Cardiac septum (tissue), 1 donor: ENCODE results near the gene AAGAB. TPM values are rescaled to one million over a fixed set of nuclear protein-coding genes. Genes with fewer than 3 reads are reported as not detected.
"Not testable (repeated sequence)": the region's sequence is repeated elsewhere in the genome, so short reads cannot be mapped to it uniquely, and the experiment has no call there.

Experiments used
- DNase-seq: peaks from one replicate; pipeline ENCODE4 v3.0.0-alpha.2; 2020; ENCODE audit warnings: low spot score
- intact Hi-C: fragments of 100-400 bp; cut with DNase I; formaldehyde crosslinking; loops from one replicate; pipeline ENCODE4 v1.14.0; 2022
- total RNA-seq: library from RNA; stranded (reverse); fragmentation: NEBNext Ultra II Directional; extraction: Animal tissue kit (Norgen Biotek cat#: 25700); gene quantifications from one replicate; pipeline ENCODE4 v1.2.1, GENCODE V29; 2021
- donor health status: DM: no; HTN: no; CAD: no.

Gene AAGAB
- total RNA-seq, 1 donor from 2014 or later: 24.1 TPM

DNA sequence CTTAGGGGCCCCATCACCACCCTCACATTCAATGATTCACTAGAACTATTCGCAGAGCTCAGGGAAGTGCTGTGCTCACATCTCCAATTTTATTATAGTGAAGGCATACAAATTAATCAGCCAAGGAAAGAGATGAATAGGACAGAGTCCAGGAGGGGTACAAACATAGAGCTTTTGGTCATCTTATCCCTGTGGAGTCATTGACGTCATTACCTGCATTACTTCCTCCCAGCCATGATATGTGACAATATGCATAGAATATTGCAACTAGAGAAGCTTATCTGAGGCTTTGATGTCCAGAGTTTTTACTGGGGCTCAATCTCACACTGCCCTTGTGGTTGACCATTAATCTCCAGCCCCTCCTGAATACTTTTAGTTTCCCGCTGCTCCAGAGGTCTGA lies 1.6 kb upstream of the AAGAB start:
- intact Hi-C loops: loop anchor here (10.0 kb wide), 1 partner anchor 191 kb away; the partner anchor contains the start of gene SMAD3
- DNase-seq: no peak

GRCh38 chr15:67253549-67254237 lies 768 bp downstream of the AAGAB start:
- intact Hi-C loops: loop anchor here (10.0 kb wide), 1 partner anchor 189 kb away; the partner anchor contains the start of gene SMAD3
- no peak for DNase-seq

DNA sequence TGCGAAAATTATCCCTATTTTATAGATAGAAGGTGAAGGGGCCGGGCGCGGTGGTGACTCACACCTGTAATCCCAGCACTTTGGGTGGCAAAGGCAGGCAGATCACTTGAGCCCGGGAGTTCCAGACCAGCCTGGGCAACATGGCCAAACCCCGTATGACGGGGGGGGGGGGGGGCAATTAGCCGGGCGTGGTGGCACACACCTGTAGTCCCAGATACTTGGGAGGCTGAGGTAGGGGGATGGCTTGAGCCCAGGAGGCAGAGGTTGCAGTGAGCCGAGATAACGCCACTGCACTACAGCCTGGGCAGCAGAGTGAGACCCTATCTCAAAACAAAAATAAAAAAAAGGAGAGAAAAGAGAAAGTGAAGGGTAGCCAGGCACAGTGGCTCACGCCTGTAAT lies 1.4 kb downstream of the AAGAB start:
- intact Hi-C loops: loop anchor here (10.0 kb wide), 1 partner anchor 188 kb away; the partner anchor contains the start of gene SMAD3
- DNase-seq: no peak

DNA sequence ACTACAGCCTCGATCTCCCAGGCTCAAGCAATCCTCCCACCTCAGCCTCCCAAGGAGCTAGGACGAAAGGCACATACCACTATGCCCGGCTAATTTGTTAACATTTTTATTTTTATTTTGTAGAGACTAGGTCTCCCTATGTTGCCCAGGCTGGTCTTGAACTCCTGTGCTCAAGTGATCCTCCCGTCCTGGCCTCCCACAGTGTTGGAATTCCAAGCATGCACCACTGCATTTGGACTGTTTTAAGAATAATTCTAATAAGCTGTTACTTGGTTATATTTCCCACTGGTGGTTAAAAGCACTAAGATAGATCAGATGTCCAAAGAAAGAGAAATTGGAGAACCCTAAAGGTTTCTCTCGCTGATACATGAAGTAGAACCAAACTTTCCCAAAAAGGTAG lies 3.1 kb downstream of the AAGAB start:
- intact Hi-C loops: loop anchor here (10.0 kb wide), 1 partner anchor 187 kb away; the partner anchor contains the start of gene SMAD3
- DNase-seq: no peak

DNA sequence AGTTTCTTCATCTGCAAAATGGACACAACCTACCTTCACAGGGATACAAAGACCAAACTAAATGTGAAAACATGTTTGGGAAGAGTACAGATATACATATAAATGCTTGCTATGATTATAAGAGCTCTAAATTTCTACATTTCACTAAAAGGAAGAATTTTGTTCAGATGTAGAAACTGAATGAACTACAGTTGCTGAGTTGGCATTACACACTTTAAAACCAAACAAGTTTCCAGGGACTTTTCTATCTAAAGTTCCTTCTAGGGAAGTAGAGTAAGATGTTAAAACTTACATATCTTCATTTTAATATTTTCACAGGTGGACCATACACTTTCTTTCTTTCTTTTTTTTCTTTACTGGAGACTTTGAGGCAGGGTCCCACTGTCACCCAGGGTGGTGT lies 4.6 kb downstream of the AAGAB start:
- intact Hi-C loops: loop anchor here (10.0 kb wide), 1 partner anchor 185 kb away; the partner anchor contains the start of gene SMAD3
- DNase-seq: no peak

- DNase-seq: no peak
- intact Hi-C loops: no loop called here
Measured at GRCh38 chr15:67248011-67248505, 6.4 kb downstream of the AAGAB start.

GRCh38 chr15:67246606-67247005 lies 7.9 kb downstream of the AAGAB start:
- intact Hi-C loops, DNase-seq: not testable (repeated sequence)

DNA sequence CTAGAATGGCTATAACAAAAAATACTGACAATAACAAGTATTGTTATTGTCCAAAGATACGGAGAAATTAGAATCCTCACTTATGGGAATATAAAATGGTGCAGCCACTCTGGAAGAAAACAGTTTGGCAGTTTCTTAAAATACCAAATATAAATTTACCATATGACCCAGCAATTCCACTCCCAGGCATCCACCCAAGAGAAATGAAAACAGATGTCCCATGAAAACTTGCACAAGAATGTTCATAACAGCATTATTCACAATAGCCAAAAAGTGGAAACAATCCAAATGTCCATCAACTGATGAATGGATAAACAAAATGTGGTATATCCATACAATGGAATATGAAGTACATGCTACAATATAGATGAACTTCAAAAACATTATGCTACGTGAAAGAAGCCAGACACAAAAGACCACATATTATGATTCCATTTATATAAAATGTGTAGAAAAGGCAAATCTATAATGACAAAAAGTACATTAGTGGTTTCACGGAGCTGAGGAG lies 9.4 kb downstream of the AAGAB start:
- intact Hi-C loops: no loop called here

GRCh38 chr15:67242708-67243111 lies 11.8 kb downstream of the AAGAB start:
- intact Hi-C loops: no loop called here

More for the DNA sequence above, 9.4 kb downstream of the AAGAB start:
- no peak for DNase-seq

GRCh38 chr15:67241132-67241855 lies 13.2 kb downstream of the AAGAB start:
- DNase-seq: no peak
- intact Hi-C loops: no loop called here

More at GRCh38 chr15:67242708-67243111, 11.8 kb downstream of the AAGAB start:
- no peak for DNase-seq

- no peak for DNase-seq
- intact Hi-C loops: no loop called here
Measured at GRCh38 chr15:67240235-67241131, 14.0 kb downstream of the AAGAB start.

DNA sequence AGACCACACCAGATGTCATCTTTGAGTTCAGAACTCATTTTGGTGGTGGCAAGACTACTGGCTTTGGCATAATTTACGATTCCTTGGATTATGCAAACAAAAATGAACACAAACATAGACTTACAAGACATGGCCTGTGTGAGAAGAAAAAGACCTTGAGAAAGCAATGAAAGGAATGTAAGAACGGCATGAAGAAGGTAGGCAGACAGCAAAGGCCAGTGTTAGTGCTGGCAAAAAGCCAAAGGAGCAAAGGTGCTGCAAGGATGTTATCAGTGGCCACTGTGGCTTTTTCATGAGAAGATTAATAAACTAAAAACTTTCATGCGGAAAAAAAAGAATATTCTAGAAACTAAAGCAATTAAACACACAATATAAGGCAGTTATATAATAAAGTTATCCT lies 21.9 kb downstream of the AAGAB start:
- intact Hi-C loops: no loop called here
- no peak for DNase-seq

- intact Hi-C loops: no loop called here
- no peak for DNase-seq
Measured at GRCh38 chr15:67230504-67230903, 24.0 kb downstream of the AAGAB start.

DNA sequence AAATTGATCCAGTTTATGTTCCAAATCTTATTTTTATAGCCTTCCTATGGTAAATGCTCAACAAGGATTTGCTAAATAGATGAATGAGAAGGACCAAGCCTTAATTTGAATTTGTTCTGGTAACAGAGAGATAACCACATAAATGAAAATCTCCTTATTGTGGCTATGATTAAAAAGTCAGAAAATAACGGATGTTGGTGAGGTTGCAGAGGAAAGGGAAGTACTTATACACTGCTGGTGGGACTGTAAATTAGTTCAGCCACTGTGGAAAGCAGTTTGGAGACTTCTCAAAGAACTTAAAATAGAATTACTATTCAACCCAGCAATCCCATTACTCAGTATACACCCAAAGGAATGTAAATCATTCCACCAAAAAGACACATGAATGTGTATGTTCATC lies 26.2 kb downstream of the AAGAB start:
- no peak for DNase-seq
- intact Hi-C loops: no loop called here

- intact Hi-C loops: no loop called here
- DNase-seq: no peak
Measured at GRCh38 chr15:67227846-67228245, 26.6 kb downstream of the AAGAB start.

GRCh38 chr15:67227431-67227830 lies 27.0 kb downstream of the AAGAB start:
- DNase-seq: no peak
- intact Hi-C loops: no loop called here

DNA sequence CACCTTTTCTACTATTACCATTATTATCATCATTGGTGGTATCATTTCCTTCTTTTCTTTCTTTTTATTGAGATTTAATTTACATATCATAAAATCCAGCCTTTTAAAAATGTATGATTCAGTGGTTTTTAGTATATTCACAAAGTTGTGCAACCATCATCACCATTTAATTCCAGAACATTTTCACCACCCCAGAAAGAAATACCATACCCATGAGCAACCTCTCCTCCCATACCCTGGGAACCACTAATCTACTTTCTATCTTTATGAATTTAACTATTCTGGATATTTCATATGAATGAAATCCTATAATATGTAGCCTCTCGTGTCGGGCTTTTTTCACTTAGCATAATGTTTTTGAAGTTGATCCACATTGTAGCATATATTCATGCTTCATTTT lies 29.1 kb downstream of the AAGAB start:
- intact Hi-C loops: no loop called here

GRCh38 chr15:67224889-67225288 lies 29.6 kb downstream of the AAGAB start:
- no peak for DNase-seq
- intact Hi-C loops: no loop called here

More for the DNA sequence above, 29.1 kb downstream of the AAGAB start:
- DNase-seq: no peak

GRCh38 chr15:67219288-67219687 lies 35.2 kb downstream of the AAGAB start:
- DNase-seq: no peak
- intact Hi-C loops: no loop called here
